Ramos (cell line): Measurements from ENCODE around the gene KRT85.
"Not testable (repeated sequence)": the region's sequence is repeated elsewhere in the genome, so short reads cannot be mapped to it uniquely, and the experiment has no call there.

Source experiments
- in situ Hi-C: fragments of 300-500 bp; cut with MboI; formaldehyde crosslinking; loops from one replicate; pipeline ENCODE4 v1.14.3; 2022; ENCODE audit warnings: low sequenced_read_pairs; ENCODE audit not compliant: unreplicated experiment

The KRT85 gene

DNA sequence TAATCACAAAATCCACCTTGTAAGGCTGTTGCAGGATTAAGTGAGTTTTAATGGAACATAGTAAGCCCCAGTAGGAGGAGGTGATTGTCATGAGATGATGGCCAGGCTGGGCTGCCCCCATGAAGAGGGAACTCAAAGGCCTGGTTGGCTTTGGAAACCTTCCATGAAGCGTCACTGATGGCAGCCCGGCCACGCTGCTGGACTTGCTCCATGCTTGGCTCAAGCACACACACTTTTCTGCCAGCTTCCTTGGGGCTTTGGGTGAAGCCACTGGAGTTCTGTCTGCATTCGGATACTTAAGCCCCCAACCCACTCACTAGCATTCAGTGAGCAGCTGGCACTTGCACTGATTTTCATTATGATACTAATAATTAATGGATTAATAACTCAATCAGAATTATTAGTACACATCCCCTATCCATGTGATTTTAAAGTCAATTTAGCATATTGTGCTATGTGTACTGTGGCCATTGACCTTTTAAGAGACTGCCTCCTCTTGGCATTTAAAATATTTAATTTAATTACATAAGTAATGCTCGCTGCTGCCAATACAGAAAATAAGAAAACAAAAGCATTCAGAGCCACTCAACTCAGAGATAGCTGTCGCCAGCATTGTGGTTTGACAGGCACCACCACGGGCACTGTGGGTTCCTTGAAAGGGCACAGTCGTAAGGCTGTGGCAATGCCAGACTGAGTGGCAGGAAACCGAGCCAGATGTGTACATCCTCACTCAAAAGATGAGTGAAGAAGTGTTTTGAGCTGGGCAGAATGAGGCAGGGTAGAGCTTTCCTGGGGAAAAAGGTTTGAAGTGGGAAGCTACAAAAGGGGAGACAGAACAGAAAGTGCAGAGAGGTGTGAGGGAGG, 15.9 kb downstream of the KRT85 start:
- in situ Hi-C loops: no loop called here

DNA sequence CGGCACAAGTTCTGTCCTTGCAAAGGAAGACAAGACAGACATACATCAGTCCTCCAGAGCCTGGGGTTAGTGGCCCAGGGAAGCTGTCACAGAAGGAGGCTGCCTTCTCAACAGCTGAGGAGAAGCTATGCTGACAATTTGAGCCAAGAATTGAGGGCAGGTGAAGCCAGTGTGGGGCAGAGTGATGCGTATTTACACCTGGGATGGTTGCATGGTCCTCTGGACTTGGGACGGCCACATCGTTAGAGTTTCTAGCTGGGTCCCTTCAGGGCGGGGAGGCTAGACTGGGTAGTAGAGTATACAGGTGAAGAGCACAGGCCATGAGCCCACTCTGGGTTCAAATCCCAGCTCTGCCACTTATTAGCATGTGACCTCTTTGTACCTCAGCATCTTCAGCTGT, 16.5 kb downstream of the KRT85 start:
- in situ Hi-C loops: no loop called here

DNA sequence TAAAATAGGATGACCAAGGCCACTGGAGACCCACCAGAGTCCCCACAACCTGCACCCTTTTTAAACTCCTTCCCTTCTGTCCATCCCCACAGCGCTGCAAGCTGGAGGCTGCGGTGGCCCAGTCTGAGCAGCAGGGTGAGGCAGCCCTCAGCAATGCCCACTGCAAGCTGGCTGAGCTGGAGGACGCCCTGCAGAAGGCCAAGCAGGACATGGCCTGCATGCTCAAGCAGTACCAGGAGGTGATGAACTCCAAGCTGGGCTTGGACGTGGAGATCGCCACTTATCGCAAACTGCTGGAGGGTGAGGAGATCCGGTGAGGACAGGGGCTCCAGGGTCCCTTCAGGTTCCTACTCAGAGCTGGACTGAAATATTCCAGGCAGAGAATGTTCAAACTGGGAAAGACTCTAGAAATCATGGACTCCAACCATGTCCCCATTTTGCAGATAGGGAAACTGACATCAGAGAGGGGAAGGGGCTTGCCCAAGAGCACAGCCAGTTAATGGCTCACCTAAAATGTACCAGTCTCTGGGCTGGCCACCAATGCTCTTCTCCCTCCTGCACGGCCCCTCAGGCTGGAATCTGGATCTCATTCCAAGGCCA, 17.2 kb downstream of the KRT85 start:
- in situ Hi-C loops: no loop called here

DNA sequence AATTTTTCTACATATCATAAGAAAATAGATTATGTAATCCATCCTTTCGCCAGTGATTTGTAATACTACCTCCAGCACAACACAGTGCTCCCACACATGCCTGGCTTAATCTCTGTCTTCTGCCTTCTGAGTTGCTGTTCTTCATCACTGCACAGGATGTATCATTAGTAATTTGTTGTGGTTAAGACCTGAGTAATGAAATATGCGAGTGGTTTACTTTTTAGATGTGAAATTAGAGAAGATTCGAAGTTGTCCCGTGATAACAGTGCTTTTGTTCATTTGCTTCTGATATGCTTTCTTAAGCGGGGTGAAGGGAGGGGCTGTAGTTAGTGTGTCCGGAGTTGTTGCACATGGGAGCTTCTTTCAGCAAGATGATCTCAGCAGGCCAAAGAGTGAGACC, 18.1 kb downstream of the KRT85 start:
- in situ Hi-C loops: no loop called here

DNA sequence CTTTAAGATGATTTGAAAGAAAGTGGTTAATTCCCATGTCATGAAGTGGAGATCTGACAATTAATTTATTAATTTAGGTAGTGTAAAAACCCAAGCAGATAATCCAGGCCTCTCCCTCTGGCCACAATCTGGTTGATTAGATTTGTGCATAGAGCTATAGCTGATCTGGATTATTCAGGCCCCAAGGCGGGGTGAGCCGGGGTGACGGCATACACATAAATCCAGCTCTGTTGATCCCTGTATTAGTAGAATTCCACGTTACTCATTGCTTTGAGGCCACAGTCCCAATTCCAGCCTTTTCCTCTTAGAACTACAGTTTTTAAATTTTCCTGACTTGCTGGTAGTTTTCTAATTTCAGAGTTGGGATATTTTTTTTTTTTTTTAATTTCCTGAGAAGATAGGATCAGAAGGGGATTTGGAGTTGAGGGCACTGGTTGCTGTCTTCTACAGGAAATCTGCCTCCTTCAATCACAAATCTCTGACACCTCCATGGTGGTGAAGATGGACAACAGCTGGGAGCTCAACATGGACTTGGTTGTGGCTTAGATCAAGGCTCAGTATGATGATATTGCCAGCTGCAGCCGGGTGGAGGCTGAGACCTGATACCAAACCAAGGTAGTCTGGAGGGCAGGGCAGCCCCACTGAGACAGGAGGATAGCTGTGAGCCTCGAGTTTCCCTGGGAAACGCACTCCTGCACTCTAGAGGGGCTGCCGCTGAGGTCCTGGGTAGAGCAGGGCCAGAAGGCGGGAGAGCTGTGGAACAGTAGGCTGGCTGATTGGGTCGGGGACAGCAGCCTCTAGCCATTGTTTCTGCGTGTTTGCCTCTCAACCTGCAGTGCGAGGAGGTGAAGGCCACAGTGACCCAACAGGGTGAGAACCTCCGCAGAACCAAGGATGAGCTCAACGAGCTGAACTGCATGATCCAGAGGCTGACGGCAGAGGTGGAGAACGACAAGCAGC, 19.4 kb downstream of the KRT85 start:
- in situ Hi-C loops: no loop called here

DNA sequence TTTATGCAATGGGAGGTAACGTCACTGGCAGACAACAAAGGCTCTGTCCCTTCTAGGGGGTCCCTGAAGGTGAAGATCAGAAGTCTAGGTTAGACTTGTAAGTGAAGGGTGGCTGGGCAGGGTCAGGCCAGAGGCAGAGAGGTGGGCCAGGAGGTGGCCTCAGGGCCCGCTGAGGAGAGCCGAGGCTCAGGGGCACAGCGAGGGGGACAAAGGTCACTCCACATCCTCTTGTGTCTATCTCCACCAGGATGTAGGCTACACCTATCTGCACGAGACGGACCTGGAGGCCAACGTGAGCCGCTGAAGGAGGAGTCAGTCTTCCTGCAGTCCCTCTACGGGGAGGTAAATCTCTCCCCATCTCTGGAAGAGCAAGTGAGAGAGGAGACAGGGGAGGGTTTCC, 20.3 kb downstream of the KRT85 start:
- in situ Hi-C loops: no loop called here

DNA sequence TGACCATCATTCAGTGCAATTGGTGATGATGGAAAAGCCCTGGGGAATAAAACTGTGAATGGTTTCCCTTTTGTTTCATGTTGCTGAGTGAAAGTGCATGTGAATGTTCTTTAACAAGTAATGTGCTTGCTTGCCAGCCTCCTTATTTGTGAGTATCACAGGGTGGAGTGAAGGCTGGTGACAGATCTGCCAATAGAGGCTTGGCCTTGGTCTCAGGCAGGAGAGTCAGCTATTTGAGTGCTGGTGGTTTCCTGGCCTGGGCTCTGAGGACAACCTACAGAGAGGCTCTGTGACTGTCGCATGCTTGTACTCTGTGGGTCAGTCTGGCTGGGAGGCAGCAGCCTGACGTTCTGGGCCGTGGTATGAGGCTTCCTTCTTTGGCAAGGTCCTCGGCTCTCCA, 20.7 kb downstream of the KRT85 start:
- in situ Hi-C loops: no loop called here

DNA sequence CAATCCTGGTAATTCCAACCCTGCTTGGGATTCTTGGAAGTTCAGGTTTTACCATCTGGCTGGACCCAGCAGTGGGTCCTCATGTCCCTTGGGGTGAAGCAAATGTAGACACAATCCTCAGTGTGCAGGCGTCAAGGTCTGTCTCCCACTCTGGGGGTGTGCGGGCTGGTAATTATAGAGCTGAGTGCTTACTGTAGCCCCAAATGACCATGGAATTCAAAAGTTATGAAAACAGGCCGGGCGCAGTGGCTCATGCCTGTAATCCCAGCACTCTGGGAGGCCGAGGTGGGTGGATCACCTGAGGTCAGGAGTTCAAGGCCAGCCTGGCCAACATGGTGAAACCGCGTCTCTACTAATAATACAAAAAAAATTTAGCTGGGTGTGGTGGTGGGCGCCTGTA, 22.2 kb downstream of the KRT85 start:
- in situ Hi-C loops: not testable (repeated sequence)

DNA sequence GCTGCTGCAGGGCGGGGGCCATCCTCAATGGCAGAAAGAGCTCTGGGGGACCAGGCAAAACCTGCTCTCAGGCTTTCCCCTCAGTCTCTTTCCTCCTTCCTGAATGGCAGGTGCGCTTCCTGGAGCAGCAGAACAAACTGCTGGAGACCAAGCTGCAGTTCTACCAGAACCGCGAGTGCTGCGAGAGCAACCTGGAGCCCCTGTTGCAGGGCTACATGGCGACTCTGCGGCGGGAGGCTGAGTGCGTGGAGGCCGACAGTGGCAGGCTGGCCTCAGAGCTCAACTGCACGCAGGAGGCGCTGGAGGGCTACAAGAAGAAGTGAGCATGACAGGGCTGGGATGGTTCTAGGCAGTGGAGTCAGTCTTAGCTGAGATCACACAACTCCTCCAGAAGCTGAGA, 23.2 kb downstream of the KRT85 start:
- in situ Hi-C loops: no loop called here

DNA sequence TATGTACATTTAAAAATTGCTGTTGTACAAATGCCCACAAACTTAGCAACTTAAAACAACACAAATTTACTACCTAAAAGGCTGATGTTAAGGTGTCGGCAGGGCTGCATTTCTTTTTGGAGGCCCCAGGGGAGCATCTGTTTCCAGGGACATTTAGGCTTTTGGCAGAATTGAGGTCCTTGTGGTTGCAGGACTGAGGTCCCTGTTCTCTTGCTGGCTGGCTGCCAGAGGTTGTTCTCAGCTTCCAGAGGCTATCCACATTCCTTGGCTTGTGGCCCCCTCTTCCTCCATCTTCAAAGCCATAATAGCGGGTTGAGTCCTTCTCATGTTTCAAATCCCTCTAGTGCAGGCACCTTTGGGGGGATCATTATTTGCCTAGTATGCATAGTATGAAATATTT, 23.7 kb downstream of the KRT85 start:
- in situ Hi-C loops: no loop called here

DNA sequence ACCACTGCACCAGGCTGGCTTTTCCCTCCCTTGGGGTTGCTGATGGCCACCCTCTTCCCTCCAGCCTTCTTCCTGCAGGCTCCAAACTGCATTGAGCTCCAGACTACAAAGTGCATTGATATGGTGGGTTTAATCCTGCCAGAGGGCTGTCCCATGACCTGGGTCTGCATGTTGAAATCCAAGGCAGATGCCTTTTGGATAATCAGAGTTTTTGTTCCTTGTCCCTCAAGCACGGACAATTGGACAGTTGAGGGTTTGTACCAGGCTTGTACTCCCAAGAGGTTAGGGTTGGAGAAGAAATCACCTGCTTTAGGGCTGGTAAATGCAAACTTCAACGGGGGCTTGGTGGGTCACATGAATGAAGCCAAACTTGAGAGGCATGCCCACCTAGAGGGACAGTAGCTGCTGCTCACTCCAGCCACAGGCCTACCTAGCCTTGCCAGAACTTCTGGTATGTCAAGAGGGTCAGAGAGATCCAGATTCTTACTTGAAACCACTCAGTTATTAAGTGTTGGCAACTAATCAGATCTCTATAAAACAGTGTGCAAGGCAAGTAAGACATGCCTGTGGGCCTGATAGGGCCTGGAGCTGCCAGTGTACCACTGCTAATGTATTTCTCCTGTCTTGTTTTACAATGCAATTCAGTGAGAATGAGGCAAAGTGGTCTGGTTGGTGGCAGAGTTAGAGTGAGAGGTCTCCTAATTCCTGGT, 24.3 kb downstream of the KRT85 start:
- in situ Hi-C loops: no loop called here

DNA sequence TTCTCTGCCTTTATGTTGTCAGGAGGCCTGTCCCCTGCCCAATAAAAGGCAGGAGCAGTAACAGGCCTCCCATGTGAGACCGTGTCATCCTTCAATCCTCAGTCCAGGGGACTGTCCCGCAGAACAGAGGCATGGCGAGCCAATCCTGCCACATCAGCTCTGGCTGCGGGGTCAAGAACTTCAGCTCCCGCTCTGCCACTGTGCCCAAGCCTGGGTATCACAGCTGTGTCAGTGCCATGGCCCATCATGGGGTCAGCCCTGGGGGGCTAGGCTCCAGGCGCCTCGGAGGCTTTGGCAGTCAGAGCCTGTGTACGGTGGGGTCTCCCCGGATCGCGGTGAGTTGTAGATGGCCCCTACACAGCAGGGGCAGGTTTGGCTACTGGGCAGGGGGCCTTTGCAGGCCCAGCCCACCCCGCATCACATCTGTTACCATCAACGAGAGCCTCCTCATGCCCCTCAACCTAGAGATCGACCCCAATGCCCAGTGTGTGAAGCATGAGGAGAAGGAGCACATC, 26.2 kb downstream of the KRT85 start:
- in situ Hi-C loops: no loop called here

DNA sequence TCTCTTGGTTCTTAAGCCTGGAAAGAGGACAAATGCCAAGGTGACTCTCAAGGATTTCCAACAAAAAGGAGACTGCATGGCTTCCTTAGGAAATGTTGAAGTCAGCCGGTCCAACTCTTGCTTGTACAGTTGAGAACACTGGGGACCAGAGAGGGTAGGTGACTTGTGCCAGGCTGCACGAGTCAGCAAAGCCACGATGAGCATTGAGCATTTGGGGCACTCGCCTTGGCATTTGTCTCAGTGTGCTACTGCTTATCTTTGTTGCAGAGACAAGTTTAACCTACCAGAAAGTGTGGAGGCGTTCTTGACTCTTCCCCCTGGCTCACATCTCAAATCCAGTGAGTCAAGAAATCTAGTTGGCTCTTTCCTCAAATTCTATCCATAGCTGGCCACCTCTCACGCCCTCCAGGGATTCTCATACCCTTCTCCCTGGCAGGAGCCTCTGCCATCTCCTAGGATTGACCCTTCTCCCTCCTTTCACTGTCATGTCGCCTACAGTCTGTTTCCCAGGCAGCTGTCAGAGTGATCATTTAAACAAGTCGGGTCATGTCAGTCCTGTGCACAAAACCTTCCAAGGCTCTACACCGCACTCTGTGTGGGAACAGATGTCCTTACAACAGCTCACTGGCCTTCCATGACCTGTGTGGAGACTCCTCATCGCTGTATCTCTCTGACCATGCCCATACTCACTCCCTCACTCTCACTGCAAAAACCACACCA, 28.9 kb downstream of the KRT85 start:
- in situ Hi-C loops: no loop called here

DNA sequence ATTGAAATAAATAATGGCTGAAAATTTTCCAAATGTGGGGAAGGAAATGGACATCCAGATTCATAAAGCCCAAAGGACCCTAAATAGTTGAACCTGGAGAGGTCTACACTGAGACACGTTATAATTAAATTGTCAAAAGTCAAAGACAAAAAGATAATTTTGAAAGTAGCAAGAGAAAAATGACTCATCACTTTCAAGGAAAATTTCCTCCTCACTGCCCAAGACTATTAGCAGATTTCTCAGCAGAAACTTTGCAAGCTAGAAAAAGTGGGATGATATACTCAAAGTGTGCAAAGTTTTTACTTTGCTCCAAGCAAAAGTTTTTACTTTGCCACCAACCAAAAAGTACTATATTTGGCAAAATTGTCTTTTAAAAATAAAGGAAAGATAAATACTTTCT, 30.2 kb downstream of the KRT85 start:
- in situ Hi-C loops: no loop called here

DNA sequence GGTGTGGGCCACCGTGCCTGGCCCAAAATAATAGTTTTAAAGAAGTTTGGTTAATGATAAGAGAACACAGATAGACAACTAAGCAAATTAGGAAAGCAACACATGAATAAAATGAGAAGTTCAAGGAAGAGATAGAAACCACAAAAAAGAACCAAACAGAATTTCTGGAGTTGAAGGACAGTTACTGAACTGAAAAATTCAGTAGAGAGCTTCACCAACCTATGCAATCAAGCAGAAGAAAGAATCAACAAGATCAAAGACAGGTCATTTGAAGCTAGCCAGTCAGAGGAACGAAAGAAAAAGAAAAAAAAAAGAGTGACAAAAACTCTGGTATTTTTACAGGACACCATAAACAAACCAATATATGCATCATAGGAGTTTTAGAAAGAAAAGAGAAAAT, 30.6 kb downstream of the KRT85 start:
- in situ Hi-C loops: no loop called here

DNA sequence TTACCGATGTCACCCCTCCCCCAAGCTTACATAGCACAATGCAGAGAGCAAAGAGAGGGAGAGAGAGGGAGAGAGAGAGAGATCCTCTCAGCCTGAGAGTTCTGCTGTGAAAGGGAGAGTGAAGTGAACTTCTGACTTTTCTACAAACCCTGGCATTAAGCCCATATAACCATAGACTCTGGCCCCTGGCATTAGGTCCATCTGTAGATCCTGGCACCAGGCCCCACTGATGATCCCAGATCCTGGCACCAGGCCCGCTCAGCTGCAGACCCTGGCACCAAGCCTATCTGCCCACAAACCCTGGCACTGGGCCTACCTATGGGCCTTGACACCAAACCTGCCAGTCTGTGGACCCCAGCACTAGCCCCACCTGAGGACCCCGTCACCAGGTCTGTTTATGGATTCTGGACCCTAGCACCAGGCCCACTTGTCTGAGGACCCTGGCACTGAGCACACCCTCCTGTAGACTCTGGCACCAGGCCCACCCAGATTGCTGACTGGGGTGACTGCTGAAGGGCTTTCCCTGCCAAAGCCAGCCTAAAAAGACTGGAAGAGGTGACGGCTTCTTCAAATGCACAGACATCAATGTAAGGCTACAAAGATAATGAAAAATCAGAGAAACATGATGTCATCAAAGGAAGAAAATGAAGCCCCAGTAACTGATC, 31.6 kb downstream of the KRT85 start:
- in situ Hi-C loops: no loop called here

DNA sequence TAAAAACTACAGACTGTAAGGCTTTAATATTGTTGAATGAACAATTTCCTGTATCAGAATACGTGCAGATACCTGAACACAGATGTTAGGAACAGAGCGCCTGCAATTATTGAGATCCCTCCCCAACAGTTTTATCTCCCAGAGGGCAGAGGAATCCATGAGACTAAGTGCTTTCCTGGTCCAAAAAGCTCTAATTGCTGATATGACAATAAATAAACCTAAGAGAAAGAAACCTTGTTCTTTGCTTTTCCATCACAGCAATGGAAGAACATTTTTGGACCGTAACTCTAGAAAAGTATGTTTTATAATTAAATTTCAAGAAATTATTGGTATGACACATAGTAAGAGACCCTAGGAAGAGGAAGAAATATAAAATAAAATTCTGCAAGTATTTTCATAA, 33.1 kb downstream of the KRT85 start:
- in situ Hi-C loops: no loop called here

DNA sequence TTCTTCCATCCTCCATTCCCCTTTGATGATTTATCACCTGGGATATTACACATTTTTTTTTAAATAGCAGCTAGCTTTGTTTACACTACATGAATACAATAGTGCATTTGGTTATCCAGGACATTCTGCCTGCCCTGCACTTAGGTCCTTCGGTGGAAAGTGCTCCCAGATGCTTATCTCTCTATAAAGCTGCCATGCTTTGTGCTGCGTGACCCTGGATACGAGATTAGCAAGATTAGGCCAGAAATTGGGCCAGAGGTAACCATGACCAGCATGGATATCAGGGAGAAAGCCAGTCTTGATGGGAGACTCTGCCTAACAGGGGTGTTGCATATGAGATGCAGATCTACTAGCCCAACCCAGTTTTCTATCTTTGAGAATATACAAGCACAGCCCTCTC, 34.0 kb downstream of the KRT85 start:
- in situ Hi-C loops: no loop called here

DNA sequence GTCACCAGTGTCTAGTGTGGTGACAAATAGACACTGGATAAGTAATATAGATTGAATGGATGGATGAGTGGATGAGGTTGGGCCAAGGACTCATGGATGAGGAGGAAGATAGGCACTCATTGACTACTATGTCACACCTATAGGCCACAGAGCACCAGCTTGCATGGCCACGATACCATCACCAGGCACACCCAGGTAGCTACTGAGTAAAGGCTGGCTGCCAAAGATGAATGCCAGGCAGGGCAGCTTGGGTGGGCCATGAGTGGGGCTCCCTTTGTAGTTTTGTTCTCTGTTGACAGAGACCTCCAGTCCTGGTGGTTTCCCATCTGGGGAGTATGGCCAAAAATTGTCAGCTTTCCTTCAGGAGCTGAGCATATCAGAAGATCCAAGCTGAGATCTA, 34.9 kb downstream of the KRT85 start:
- in situ Hi-C loops: no loop called here
